HEK293 (cell line): Measurements from ENCODE around the gene CAMK1.
A peak's percentile ranks its signal among the peaks of the same experiment; 100 is the strongest.

Source experiments
- IKZF3 ChIP-seq: fragments of 450-650 bp; IDR thresholded peaks from 2 replicates; pipeline ENCODE4 v1.5.0; 2018; ENCODE audit warnings: missing biosample characterization, mild to moderate bottlenecking, missing genetic modification characterization, moderate library complexity
- KLF16 ChIP-seq: fragments of 450-650 bp; formaldehyde crosslinking; IDR thresholded peaks from 2 replicates; pipeline ENCODE4 v1.5.1; 2017; ENCODE audit warnings: missing biosample characterization, missing genetic modification characterization
- MEIS1 ChIP-seq: sonication (generic); formaldehyde crosslinking; IDR thresholded peaks from 2 replicates; pipeline ENCODE4 v1.8.1; 2022; ENCODE audit warnings: missing genetic modification reagents, mild to moderate bottlenecking, borderline replicate concordance
- RBAK ChIP-seq: fragments of 450-650 bp; formaldehyde crosslinking; IDR thresholded peaks from 2 replicates; pipeline ENCODE4 v1.5.1; 2016; ENCODE audit warnings: missing biosample characterization, missing genetic modification characterization
- YY1 ChIP-seq: fragments of 450-650 bp; formaldehyde crosslinking; IDR thresholded peaks from 2 replicates; pipeline ENCODE4 v1.5.1; 2018; ENCODE audit warnings: missing biosample characterization, missing genetic modification characterization
- ZBTB7A ChIP-seq: fragments of 450-650 bp; formaldehyde crosslinking; IDR thresholded peaks from 2 replicates; pipeline ENCODE4 v1.5.1; 2016; ENCODE audit warnings: low read depth, missing biosample characterization, missing genetic modification characterization
- ZIC2 ChIP-seq: fragments of 450-650 bp; formaldehyde crosslinking; IDR thresholded peaks from 2 replicates; pipeline ENCODE4 v1.5.1; 2016; ENCODE audit warnings: missing biosample characterization, missing genetic modification characterization
- ZNF10 ChIP-seq: fragments of 450-650 bp; formaldehyde crosslinking; IDR thresholded peaks from 2 replicates; pipeline ENCODE4 v1.5.1; 2017; ENCODE audit warnings: missing biosample characterization, missing genetic modification characterization
- ZNF133 ChIP-seq: fragments of 450-650 bp; formaldehyde crosslinking; IDR thresholded peaks from 2 replicates; pipeline ENCODE4 v1.5.1; 2016; ENCODE audit warnings: missing biosample characterization, missing genetic modification characterization
- ZNF146 ChIP-seq: fragments of 450-650 bp; formaldehyde crosslinking; IDR thresholded peaks from 2 replicates; pipeline ENCODE4 v1.5.1; 2016; ENCODE audit warnings: missing biosample characterization, missing genetic modification characterization
- ZNF202 ChIP-seq: fragments of 450-650 bp; formaldehyde crosslinking; IDR thresholded peaks from 2 replicates; pipeline ENCODE4 v1.5.1; 2016; ENCODE audit warnings: missing biosample characterization, missing genetic modification characterization, borderline replicate concordance
- ZNF23 ChIP-seq: fragments of 450-650 bp; formaldehyde crosslinking; IDR thresholded peaks from 2 replicates; pipeline ENCODE4 v1.5.1; 2016; ENCODE audit warnings: missing biosample characterization, missing genetic modification characterization, borderline replicate concordance
- ZNF266 ChIP-seq: fragments of 450-650 bp; formaldehyde crosslinking; IDR thresholded peaks from 2 replicates; pipeline ENCODE4 v1.5.1; 2016; ENCODE audit warnings: missing biosample characterization, missing genetic modification characterization, low read depth
- ZNF274 ChIP-seq, 2 experiments: fragments of 200-500 bp in 1 of 2; fragments of 450-650 bp in 1 of 2; sonication (Bioruptor generic) in 1 of 2; formaldehyde crosslinking in 1 of 2; IDR thresholded peaks; 2 replicates each; pipeline versions ENCODE4 v1.5.1 to v1.6.1; 2014 to 2016; ENCODE audit warnings: borderline replicate concordance in 1 of 2, inconsistent platforms in 1 of 2, low read length in 1 of 2, missing biosample characterization in 1 of 2, missing genetic modification characterization in 1 of 2
- ZNF354C ChIP-seq: fragments of 450-650 bp; formaldehyde crosslinking; IDR thresholded peaks from 2 replicates; pipeline ENCODE4 v1.5.1; 2016; ENCODE audit warnings: missing biosample characterization, missing genetic modification characterization, low read depth, borderline replicate concordance
- ZNF366 ChIP-seq: fragments of 450-650 bp; formaldehyde crosslinking; conservative IDR thresholded peaks from 2 replicates; pipeline ENCODE4 v1.5.1; 2016; ENCODE audit warnings: missing biosample characterization, missing genetic modification characterization
- ZNF501 ChIP-seq: fragments of 450-650 bp; formaldehyde crosslinking; IDR thresholded peaks from 2 replicates; pipeline ENCODE4 v1.5.1; 2016; ENCODE audit warnings: missing biosample characterization, missing genetic modification characterization
- ZNF548 ChIP-seq: fragments of 450-650 bp; formaldehyde crosslinking; IDR thresholded peaks from 2 replicates; pipeline ENCODE4 v1.5.1; 2016; ENCODE audit warnings: missing biosample characterization, missing genetic modification characterization
- ZNF555 ChIP-seq: fragments of 450-650 bp; formaldehyde crosslinking; conservative IDR thresholded peaks from 2 replicates; pipeline ENCODE4 v1.5.1; 2017; ENCODE audit warnings: missing biosample characterization, mild to moderate bottlenecking, missing genetic modification characterization, inconsistent platforms
- ZNF558 ChIP-seq: fragments of 450-650 bp; formaldehyde crosslinking; IDR thresholded peaks from 2 replicates; pipeline ENCODE4 v1.5.1; 2016; ENCODE audit warnings: missing biosample characterization, missing genetic modification characterization
- ZNF585B ChIP-seq: fragments of 450-650 bp; formaldehyde crosslinking; IDR thresholded peaks from 2 replicates; pipeline ENCODE4 v1.5.1; 2016; ENCODE audit warnings: missing biosample characterization, missing genetic modification characterization
- ZNF621 ChIP-seq: fragments of 450-650 bp; formaldehyde crosslinking; IDR thresholded peaks from 2 replicates; pipeline ENCODE4 v1.5.1; 2017; ENCODE audit warnings: missing biosample characterization, missing genetic modification characterization
- ZNF664 ChIP-seq: fragments of 450-650 bp; formaldehyde crosslinking; IDR thresholded peaks from 2 replicates; pipeline ENCODE4 v1.5.1; 2016; ENCODE audit warnings: missing biosample characterization, missing genetic modification characterization
- ZSCAN23 ChIP-seq: fragments of 450-650 bp; formaldehyde crosslinking; IDR thresholded peaks from 2 replicates; pipeline ENCODE4 v1.5.1; 2016; ENCODE audit warnings: missing biosample characterization, missing genetic modification characterization
- TF ChIP-seq, protein P1 (sequence below): fragments of 450-650 bp; formaldehyde crosslinking; IDR thresholded peaks from 2 replicates; pipeline ENCODE4 v1.5.1; 2016; ENCODE audit warnings: missing biosample characterization, missing genetic modification characterization
- TF ChIP-seq, protein P2 (sequence below): fragments of 450-650 bp; formaldehyde crosslinking; IDR thresholded peaks from 2 replicates; pipeline ENCODE4 v1.5.1; 2017; ENCODE audit warnings: missing biosample characterization, mild to moderate bottlenecking, missing genetic modification characterization, moderate library complexity
- TF ChIP-seq, protein P3 (sequence below): fragments of 450-650 bp; formaldehyde crosslinking; IDR thresholded peaks from 2 replicates; pipeline ENCODE4 v1.5.1; 2016; ENCODE audit warnings: missing biosample characterization, missing genetic modification characterization
- TF ChIP-seq, protein P4 (sequence below): fragments of 450-650 bp; formaldehyde crosslinking; IDR thresholded peaks from 2 replicates; pipeline ENCODE4 v1.5.1; 2016; ENCODE audit warnings: missing biosample characterization, missing genetic modification characterization
- TF ChIP-seq, protein P5 (sequence below): fragments of 450-650 bp; formaldehyde crosslinking; IDR thresholded peaks from 2 replicates; pipeline ENCODE4 v1.5.1; 2016; ENCODE audit warnings: missing biosample characterization, missing genetic modification characterization
- TF ChIP-seq, protein P6 (sequence below): fragments of 450-650 bp; IDR thresholded peaks from 2 replicates; pipeline ENCODE4 v1.5.1; 2018; ENCODE audit warnings: missing biosample characterization, missing genetic modification characterization

Gene CAMK1

DNA sequence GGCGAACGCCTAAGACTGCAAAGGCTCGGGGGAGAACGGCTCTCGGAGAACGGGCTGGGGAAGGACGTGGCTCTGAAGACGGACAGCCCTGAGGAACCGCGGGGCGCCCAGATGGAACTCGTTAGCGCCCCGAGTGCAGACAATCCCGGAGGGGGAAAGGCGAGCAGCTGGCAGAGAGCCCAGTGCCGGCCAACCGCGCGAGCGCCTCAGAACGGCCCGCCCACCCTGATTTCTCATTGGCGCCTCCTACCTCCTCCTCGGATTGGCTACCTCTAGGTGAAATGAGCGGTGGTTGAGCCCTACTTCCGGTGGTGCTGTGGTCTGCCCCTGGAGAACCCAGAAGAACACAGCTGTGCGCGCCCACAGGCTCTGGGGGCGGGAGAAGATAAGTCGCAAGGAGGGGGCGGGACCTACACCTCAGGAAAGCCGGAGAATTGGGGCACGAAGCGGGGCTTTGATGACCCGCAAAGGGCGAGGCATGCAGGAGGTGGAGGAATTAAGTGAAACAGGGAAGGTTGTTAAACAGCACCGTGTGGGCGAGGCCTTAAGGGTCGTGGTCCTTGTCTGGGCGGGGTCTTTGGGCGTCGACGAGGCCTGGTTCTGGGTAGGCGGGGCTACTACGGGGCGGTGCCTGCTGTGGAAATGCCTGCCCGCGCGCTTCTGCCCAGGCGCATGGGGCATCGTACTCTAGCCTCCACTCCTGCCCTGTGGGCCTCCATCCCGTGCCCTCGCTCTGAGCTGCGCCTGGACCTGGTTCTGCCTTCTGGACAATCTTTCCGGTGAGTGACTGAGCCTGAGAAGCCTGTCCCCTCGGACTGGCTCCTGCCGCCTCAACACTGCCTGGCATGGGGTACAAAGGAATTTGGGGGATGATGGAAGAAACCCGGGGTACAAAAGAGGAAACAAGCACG is 19.8 kb downstream of the CAMK1 start, which contains the start of gene OGG1 (continued):
- TF ChIP-seq ZBTB7A (tag by site-specific recombination) (peak; percentile 79; the same call in 1 of the 2 replicates), ZNF266 (tag by site-specific recombination) (no peak), ZNF202 (tag by site-specific recombination) (no peak), ZNF585B (tag by site-specific recombination) (no peak), ZNF354C (tag by site-specific recombination) (no peak), ZNF366 (tag by site-specific recombination) (peak; percentile 64), ZNF23 (tag by site-specific recombination) (no peak), ZNF548 (tag by site-specific recombination) (no peak), ZNF274 (IDR thresholded peaks at IDR 0.05; ENCODE audit: low read length) (no peak), ZNF274 (tag by site-specific recombination; IDR thresholded peaks at IDR 0.05; ENCODE audit: borderline replicate concordance) (no peak), IKZF3 (tag by site-specific recombination) (peak; percentile 67), ZNF555 (no peak), ZIC2 (peak; percentile 74), ZNF664 (tag by site-specific recombination) (no peak), RBAK (tag by site-specific recombination) (no peak), ZNF558 (no peak), KLF16 (tag by site-specific recombination) (peak; percentile 92), ZNF501 (tag by site-specific recombination) (peak; percentile 54), ZNF146 (tag by site-specific recombination) (no peak), ZNF10 (tag by site-specific recombination) (no peak), MEIS1 (CRISPR knock-in tag) (no peak), ZNF133 (no peak), YY1 (no peak), ZSCAN23 (no peak), ZNF621 (tag by site-specific recombination) (no peak)
- TF ChIP-seq, protein P1, sequence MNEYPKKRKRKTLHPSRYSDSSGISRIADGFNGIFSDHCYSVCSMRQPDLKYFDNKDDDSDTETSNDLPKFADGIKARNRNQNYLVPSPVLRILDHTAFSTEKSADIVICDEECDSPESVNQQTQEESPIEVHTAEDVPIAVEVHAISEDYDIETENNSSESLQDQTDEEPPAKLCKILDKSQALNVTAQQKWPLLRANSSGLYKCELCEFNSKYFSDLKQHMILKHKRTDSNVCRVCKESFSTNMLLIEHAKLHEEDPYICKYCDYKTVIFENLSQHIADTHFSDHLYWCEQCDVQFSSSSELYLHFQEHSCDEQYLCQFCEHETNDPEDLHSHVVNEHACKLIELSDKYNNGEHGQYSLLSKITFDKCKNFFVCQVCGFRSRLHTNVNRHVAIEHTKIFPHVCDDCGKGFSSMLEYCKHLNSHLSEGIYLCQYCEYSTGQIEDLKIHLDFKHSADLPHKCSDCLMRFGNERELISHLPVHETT, result no peak
- TF ChIP-seq, protein P2, sequence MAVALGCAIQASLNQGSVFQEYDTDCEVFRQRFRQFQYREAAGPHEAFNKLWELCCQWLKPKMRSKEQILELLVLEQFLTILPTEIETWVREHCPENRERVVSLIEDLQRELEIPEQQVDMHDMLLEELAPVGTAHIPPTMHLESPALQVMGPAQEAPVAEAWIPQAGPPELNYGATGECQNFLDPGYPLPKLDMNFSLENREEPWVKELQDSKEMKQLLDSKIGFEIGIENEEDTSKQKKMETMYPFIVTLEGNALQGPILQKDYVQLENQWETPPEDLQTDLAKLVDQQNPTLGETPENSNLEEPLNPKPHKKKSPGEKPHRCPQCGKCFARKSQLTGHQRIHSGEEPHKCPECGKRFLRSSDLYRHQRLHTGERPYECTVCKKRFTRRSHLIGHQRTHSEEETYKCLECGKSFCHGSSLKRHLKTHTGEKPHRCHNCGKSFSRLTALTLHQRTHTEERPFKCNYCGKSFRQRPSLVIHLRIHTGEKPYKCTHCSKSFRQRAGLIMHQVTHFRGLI (tag by site-specific recombination), result peak; percentile 95
- TF ChIP-seq, protein P3, sequence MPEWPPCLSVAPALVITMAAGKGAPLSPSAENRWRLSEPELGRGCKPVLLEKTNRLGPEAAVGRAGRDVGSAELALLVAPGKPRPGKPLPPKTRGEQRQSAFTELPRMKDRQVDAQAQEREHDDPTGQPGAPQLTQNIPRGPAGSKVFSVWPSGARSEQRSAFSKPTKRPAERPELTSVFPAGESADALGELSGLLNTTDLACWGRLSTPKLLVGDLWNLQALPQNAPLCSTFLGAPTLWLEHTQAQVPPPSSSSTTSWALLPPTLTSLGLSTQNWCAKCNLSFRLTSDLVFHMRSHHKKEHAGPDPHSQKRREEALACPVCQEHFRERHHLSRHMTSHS (tag by site-specific recombination), result no peak
- TF ChIP-seq, protein P4, sequence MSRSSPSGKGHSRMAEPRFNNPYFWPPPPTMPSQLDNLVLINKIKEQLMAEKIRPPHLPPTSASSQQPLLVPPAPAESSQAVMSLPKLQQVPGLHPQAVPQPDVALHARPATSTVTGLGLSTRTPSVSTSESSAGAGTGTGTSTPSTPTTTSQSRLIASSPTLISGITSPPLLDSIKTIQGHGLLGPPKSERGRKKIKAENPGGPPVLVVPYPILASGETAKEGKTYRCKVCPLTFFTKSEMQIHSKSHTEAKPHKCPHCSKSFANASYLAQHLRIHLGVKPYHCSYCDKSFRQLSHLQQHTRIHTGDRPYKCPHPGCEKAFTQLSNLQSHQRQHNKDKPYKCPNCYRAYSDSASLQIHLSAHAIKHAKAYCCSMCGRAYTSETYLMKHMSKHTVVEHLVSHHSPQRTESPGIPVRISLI (tag by site-specific recombination), result no peak
- TF ChIP-seq, protein P5, sequence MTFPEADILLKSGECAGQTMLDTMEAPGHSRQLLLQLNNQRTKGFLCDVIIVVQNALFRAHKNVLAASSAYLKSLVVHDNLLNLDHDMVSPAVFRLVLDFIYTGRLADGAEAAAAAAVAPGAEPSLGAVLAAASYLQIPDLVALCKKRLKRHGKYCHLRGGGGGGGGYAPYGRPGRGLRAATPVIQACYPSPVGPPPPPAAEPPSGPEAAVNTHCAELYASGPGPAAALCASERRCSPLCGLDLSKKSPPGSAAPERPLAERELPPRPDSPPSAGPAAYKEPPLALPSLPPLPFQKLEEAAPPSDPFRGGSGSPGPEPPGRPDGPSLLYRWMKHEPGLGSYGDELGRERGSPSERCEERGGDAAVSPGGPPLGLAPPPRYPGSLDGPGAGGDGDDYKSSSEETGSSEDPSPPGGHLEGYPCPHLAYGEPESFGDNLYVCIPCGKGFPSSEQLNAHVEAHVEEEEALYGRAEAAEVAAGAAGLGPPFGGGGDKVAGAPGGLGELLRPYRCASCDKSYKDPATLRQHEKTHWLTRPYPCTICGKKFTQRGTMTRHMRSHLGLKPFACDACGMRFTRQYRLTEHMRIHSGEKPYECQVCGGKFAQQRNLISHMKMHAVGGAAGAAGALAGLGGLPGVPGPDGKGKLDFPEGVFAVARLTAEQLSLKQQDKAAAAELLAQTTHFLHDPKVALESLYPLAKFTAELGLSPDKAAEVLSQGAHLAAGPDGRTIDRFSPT (tag by site-specific recombination), result peak; percentile 94
- TF ChIP-seq, protein P6, sequence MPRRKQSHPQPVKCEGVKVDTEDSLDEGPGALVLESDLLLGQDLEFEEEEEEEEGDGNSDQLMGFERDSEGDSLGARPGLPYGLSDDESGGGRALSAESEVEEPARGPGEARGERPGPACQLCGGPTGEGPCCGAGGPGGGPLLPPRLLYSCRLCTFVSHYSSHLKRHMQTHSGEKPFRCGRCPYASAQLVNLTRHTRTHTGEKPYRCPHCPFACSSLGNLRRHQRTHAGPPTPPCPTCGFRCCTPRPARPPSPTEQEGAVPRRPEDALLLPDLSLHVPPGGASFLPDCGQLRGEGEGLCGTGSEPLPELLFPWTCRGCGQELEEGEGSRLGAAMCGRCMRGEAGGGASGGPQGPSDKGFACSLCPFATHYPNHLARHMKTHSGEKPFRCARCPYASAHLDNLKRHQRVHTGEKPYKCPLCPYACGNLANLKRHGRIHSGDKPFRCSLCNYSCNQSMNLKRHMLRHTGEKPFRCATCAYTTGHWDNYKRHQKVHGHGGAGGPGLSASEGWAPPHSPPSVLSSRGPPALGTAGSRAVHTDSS, result no peak
